Type B pancreatic cell (in vitro differentiated cells): Measurements from ENCODE around the gene CNTNAP2. TPM values are rescaled to one million over a fixed set of nuclear protein-coding genes. Genes with fewer than 3 reads are reported as not detected.
"Not testable (repeated sequence)": the region's sequence is repeated elsewhere in the genome, so short reads cannot be mapped to it uniquely, and the experiment has no call there.

Source experiments
- DNase-seq: peaks from one replicate; pipeline ENCODE4 v3.0.0; 2021; ENCODE audit warnings: mixed read lengths; ENCODE audit not compliant: unreplicated experiment; ENCODE audit errors: extremely low spot score
- H3K27ac Mint-ChIP-seq: 2 replicates; pipeline ENCODE4 v1.8.0; 2021; ENCODE audit warnings: mild to moderate bottlenecking, mixed read lengths
- H3K27me3 Mint-ChIP-seq: 2 replicates; pipeline ENCODE4 v1.8.0; 2021; ENCODE audit warnings: mixed read lengths
- H3K36me3 Mint-ChIP-seq: 2 replicates; pipeline ENCODE4 v1.8.0; 2021; ENCODE audit warnings: mixed read lengths
- H3K4me1 Mint-ChIP-seq: one replicate; pipeline ENCODE4 v1.8.0; 2021; ENCODE audit warnings: mixed read lengths; ENCODE audit not compliant: unreplicated experiment
- H3K4me3 Mint-ChIP-seq: 2 replicates; pipeline ENCODE4 v1.8.0; 2021; ENCODE audit warnings: mild to moderate bottlenecking, mixed read lengths
- H3K9me3 Mint-ChIP-seq: 2 replicates; pipeline ENCODE4 v1.8.0; 2021; ENCODE audit warnings: mixed read lengths
- total RNA-seq: library from RNA; stranded (reverse); gene quantifications from 2 replicates; pipeline ENCODE4 v1.2.1, GENCODE V29; 2021; ENCODE audit warnings: low replicate concordance
- TF ChIP-seq, protein P1 (sequence below): fragments of 200-600 bp; sonication (generic); conservative IDR thresholded peaks from 2 replicates; pipeline ENCODE4 v1.5.0; 2021; ENCODE audit warnings: antibody characterized with exemption, mild to moderate bottlenecking

Gene CNTNAP2
- total RNA-seq, 1 donor from 2014 or later = 26.8 TPM

DNA sequence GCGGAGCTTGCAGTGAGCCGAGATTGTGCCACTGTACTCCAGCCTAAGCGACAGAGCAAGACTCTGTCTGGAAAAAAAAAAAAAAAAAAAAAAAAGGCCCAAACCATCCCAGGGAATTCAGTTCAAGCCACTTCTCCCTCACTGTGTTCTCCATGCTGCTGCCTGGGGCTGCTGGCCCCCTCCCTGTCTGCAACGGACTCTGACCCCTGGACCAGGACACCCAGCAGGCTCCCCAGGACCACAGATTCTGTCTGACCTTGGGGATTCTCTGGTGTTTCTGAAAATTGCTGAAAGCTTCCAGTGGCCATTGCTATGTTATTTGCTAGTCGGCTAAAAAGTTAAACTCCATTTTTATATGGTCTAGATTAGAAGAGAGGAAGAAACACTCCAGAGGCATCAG lies 2212.3 kb downstream of the CNTNAP2 start:
- Mint-ChIP-seq H3K9me3 (peaks cover 8% of the 10 kb centered on the region), H3K36me3 (peaks cover 5% of the 10 kb centered on the region), H3K4me3 (no peak overlapping the region), H3K4me1 (no peaks in the 10 kb centered on the region), H3K27ac (no peak overlapping the region), H3K27me3 (peaks cover 26% of the 10 kb centered on the region)
- TF ChIP-seq, protein P1, sequence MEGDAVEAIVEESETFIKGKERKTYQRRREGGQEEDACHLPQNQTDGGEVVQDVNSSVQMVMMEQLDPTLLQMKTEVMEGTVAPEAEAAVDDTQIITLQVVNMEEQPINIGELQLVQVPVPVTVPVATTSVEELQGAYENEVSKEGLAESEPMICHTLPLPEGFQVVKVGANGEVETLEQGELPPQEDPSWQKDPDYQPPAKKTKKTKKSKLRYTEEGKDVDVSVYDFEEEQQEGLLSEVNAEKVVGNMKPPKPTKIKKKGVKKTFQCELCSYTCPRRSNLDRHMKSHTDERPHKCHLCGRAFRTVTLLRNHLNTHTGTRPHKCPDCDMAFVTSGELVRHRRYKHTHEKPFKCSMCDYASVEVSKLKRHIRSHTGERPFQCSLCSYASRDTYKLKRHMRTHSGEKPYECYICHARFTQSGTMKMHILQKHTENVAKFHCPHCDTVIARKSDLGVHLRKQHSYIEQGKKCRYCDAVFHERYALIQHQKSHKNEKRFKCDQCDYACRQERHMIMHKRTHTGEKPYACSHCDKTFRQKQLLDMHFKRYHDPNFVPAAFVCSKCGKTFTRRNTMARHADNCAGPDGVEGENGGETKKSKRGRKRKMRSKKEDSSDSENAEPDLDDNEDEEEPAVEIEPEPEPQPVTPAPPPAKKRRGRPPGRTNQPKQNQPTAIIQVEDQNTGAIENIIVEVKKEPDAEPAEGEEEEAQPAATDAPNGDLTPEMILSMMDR = no peak
- DNase-seq = no peak

DNA sequence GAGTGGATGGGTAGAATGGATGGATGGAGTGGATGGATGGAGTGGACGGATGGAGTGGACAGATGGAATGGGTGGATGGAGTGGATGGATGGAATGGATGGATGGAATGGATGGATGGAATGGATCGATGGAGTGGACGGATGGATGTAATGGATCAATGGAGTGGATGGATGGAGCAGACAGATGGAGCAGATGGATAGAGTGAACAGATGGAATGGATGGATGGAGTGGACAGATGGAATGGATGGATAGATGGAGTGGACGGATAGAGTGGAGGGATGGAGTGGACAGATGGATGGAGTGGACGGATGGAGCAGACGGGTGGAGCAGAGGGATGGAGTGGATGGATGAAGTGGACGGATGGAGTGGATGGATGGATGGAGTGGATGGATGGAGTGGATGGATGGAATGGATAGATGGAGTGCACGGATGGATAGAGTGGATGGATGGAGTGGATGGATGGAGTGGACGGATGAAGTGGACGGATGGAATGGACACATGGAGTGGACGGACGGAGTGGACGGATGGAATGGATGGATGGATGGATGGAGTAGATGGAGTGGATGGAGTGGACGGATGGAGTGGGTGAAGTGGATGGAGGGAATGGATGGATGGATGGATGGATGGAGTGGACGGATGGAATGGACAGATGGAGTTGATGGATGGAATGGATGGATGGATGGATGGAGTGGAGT lies 2213.7 kb downstream of the CNTNAP2 start:
- Mint-ChIP-seq H3K36me3 (peaks cover 5% of the 10 kb centered on the region), H3K9me3 (peaks cover 8% of the 10 kb centered on the region), H3K27me3 (peaks cover 38% of the 10 kb centered on the region), H3K4me3 (no peak overlapping the region), H3K27ac (no peak overlapping the region), H3K4me1 (peaks cover 10% of the 10 kb centered on the region)
- TF ChIP-seq, protein P1 = no peak
- no peak for DNase-seq

DNA sequence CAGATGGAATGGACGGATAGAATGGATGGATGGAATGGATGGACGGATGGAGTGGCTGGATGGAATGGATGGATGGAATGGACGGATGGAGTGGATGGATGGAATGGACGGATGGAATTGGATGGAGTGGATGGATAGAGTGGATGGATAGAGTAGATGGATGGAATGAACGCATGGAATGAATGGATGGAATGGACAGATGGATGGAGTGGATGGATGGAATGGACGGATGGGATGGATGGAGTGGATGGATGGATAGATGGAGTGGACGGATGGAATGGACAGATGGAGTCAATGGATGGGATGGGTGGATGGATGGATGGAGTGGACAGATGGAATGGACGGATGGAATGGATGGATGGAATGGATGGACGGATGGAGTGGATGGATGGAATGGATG lies 2214.2 kb downstream of the CNTNAP2 start:
- Mint-ChIP-seq H3K27me3 (peaks cover 36% of the 10 kb centered on the region), H3K27ac (no peak overlapping the region), H3K9me3 (peaks cover 8% of the 10 kb centered on the region), H3K4me1 (peaks cover 11% of the 10 kb centered on the region), H3K36me3 (peaks cover 5% of the 10 kb centered on the region), H3K4me3 (no peak overlapping the region)
- TF ChIP-seq, protein P1 = no peak
- DNase-seq = no peak

DNA sequence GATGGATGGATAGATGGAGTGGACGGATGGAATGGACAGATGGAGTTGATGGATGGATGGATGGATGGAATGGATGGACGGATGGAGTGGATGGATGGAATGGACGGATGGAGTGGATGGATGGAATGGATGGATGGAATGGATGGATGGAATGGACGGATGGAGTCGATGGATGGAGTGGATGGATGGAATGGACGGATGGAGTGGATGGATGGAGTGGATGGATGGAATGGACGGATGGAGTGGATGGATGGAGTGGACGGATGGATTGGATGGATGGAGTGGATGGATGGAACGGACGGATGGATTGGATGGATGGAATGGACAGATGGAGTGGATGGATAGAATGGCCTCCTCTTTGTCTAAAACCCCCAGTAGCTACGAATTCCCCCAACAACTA lies 2214.9 kb downstream of the CNTNAP2 start:
- DNase-seq = peak; percentile 85
- Mint-ChIP-seq H3K4me1 (peaks cover 11% of the 10 kb centered on the region), H3K27me3 (peaks cover 40% of the 10 kb centered on the region)
- not testable (repeated sequence) for H3K27ac Mint-ChIP-seq, H3K9me3 Mint-ChIP-seq, H3K4me3 Mint-ChIP-seq, H3K36me3 Mint-ChIP-seq

DNA sequence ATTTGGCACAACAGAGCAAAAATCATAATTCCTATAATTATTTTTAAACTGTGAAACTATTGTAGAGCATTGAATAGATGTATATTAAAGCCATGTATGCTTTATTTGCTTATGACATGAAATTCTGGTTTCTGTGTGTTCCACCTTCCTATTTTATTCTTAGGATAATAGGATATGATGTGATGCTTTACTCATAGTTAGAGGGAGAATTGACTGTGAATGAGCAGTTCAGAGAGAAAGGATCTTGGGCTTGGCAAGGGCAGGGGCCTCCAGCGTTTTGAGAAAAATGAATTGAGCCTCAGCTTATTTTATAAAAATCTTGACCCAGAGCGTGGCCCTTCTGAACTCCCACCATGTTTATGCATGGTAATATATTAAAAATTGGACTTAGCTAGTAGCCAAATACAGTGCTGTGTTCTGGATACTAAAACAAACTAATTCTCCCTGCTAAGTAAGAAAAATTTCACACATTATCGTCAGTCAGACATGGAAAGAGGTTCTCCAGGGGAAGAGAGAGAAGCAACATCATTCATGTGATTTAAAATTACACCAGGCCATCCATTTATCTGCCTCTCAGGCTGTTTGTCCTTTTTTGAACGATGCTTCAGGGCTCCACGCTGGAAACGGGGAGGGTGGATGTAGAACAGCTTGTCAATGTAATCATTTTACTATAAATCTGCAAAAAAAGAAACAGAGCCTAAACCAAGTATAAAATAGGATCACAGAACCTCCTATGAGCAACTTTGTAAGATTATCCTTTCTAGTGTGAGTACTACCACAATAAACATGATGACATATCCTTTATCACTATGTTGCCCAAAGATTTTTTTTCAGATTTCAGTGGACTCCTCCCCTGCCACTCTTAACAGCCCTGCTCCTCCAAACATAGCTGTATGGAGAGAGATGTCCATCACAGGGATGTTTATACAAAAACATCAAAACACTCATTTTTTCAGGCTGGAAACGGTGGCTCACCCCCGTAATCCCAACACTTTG lies 2215.9 kb downstream of the CNTNAP2 start:
- Mint-ChIP-seq H3K4me3 (no peak overlapping the region), H3K27ac (no peak overlapping the region), H3K36me3 (peaks cover 5% of the 10 kb centered on the region), H3K4me1 (peaks cover 14% of the 10 kb centered on the region), H3K27me3 (peaks cover 44% of the 10 kb centered on the region), H3K9me3 (peaks cover 8% of the 10 kb centered on the region)
- DNase-seq = no peak
- TF ChIP-seq, protein P1 = no peak

DNA sequence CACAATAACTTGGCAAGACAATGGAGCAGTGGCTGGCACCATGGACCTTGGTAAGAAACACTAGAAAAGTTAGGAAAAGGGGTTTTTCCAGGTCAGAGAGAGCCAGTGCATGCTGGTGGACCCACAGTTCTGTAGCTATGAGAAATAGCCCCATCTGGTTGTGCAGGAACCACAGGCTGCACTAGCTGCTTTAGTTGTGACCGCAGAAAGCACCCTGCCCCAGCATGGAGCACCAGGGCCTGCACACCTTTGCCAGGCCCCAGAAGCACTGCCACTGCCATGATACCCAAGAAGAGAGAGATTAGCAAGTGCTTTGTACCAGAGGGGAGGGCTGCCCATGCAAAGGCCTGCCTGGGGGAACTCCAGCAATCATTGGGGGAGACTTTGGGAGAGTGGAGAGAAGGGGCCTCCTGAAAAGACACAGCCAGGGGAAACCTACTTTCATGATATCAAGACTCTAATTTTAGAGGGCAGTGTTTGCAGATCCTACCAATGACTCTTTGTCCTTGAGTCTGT lies 2217.9 kb downstream of the CNTNAP2 start:
- Mint-ChIP-seq H3K4me3 (no peak overlapping the region), H3K9me3 (peaks cover 8% of the 10 kb centered on the region), H3K36me3 (peaks cover 5% of the 10 kb centered on the region), H3K4me1 (peaks cover 27% of the 10 kb centered on the region), H3K27me3 (peaks cover 60% of the 10 kb centered on the region), H3K27ac (peak overlapping the region; percentile 19)
- TF ChIP-seq, protein P1 = no peak
- DNase-seq = no peak
